ENCODE measurements around the gene PRMT5. TPM values are rescaled to one million over a fixed set of nuclear protein-coding genes. Genes with fewer than 3 reads are reported as not detected.

Gene PRMT5
- total RNA-seq, 2 experiments from 2014 or later, result 107 to 116 TPM

DNA sequence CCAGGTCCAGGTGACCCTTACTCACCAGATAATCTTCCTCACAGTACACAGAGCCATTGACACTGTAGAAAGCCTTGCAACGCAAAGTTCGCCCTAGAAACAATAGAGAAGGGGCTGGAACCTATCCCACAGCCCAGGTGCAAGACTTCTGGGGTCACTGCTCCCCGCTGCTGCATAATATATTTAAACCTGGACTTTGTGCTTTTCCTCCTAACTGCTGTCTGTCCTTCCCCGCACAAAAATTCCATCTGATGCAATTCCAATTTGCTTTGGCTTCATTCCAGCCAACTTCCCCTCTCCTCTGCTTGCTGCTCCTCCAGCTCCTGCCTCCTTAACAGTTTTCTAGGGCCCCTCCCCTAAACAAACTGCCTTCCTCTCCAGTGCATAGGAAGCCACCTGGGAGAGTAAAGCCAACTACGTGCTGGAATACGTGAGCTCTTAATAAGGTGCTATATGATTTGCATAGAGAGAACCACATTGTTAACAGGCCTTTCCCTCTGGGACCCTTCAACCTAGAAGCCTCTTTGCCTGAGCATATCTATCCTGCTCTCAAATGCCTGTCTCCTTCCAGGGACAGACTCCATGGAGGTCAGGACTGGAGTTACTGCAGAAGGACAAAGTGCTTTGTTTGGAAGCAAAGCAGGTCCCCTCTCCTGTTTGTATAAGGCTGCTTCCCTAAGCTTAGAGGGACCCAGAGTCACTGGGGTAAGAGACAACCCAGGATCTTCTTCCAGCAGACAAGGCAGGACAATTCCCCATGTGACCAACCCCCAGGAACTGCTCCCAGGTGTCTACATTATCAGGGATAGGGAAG, 47.7 kb upstream of the PRMT5 start:
- intact Hi-C loops (cut with micrococcal nuclease), result no loop called here
- no peaks in the 10 kb centered on the region for H3K27me3 Mint-ChIP-seq
- POLR2A ChIA-PET, result interaction anchor here (1.6 kb wide), 1 partner anchor 30 kb away, joined by 4 read pairs; no protein-coding TSS in a partner anchor
- H3K4me3 Mint-ChIP-seq, result no peak overlapping the region
- H3K9me3 Mint-ChIP-seq, result no peaks in the 10 kb centered on the region
- ATAC-seq (no peak), DNase-seq (no peak)
- no peaks in the 10 kb centered on the region for H3K36me3 Mint-ChIP-seq (ENCODE audit: low read depth)
- CTCF ChIA-PET, result interaction anchor here (0.5 to 12.5 kb wide), 9 partner anchors 10 to 100 kb away, joined by 3 to 201 read pairs (median 4); partner anchors contain the start of genes CDH24 and HAUS4
- TF ChIP-seq, protein P1, sequence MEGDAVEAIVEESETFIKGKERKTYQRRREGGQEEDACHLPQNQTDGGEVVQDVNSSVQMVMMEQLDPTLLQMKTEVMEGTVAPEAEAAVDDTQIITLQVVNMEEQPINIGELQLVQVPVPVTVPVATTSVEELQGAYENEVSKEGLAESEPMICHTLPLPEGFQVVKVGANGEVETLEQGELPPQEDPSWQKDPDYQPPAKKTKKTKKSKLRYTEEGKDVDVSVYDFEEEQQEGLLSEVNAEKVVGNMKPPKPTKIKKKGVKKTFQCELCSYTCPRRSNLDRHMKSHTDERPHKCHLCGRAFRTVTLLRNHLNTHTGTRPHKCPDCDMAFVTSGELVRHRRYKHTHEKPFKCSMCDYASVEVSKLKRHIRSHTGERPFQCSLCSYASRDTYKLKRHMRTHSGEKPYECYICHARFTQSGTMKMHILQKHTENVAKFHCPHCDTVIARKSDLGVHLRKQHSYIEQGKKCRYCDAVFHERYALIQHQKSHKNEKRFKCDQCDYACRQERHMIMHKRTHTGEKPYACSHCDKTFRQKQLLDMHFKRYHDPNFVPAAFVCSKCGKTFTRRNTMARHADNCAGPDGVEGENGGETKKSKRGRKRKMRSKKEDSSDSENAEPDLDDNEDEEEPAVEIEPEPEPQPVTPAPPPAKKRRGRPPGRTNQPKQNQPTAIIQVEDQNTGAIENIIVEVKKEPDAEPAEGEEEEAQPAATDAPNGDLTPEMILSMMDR (IDR thresholded peaks at IDR 0.05), result no peak
- H3K4me1 Mint-ChIP-seq (ENCODE audit: low read depth), result peaks cover 10% of the 10 kb centered on the region
- H3K27ac Mint-ChIP-seq, result no peak overlapping the region

DNA sequence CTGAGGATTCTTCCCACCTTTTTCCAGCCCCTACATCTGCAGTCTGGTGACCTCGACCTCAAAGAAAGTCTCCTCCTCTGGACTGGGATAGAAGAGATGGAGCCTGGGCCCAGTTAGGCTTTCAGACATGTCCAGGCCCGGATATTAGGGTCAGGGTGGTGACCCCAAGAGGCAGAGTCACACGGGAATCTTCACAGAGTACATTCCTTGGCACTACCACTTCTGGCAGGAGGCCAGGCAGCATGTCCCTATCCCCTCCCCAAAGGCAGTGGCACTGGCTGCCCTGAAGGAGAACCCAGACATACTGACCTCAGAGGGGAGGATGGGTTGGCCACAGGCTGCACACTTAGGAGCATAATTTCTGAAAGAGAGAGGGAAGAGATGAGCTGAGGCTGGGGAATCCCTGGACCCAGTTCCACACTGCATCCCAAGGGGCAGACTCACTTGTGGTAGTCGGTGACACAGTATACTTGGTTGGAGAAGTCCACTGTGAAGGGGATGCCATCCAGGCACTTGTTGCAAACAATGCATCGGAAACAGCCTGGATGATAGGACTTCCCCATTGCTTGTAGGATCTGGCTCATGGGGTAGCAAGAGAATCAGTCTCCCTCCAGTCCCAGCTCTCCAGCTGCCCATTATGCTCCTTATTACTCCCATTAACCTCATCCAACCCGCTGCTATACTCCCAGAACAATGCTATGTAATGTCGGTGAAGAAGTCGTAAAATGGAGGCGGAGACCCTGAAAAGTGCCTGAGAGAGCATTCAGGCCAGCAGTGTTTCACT, 45.5 kb upstream of the PRMT5 start:
- no peaks in the 10 kb centered on the region for H3K36me3 Mint-ChIP-seq (ENCODE audit: low read depth)
- no peaks in the 10 kb centered on the region for H3K27me3 Mint-ChIP-seq
- POLR2A ChIA-PET, result interaction anchor here (1.0 kb wide), 1 partner anchor 77 kb away, joined by 3 read pairs; no protein-coding TSS in a partner anchor
- DNase-seq (no peak), ATAC-seq (no peak)
- TF ChIP-seq, protein P1 (IDR thresholded peaks at IDR 0.05), result no peak
- H3K4me3 Mint-ChIP-seq, result no peak overlapping the region
- intact Hi-C loops (cut with micrococcal nuclease), result no loop called here
- H3K27ac Mint-ChIP-seq, result no peak overlapping the region
- H3K4me1 Mint-ChIP-seq (ENCODE audit: low read depth), result peaks cover 3% of the 10 kb centered on the region
- CTCF ChIA-PET, result interaction anchor here (0.7 to 12.5 kb wide), 7 partner anchors 9 to 120 kb away, joined by 3 to 209 read pairs (median 29); partner anchors contain the start of genes ACIN1, AJUBA, C14orf119 and CDH24
- no peaks in the 10 kb centered on the region for H3K9me3 Mint-ChIP-seq

DNA sequence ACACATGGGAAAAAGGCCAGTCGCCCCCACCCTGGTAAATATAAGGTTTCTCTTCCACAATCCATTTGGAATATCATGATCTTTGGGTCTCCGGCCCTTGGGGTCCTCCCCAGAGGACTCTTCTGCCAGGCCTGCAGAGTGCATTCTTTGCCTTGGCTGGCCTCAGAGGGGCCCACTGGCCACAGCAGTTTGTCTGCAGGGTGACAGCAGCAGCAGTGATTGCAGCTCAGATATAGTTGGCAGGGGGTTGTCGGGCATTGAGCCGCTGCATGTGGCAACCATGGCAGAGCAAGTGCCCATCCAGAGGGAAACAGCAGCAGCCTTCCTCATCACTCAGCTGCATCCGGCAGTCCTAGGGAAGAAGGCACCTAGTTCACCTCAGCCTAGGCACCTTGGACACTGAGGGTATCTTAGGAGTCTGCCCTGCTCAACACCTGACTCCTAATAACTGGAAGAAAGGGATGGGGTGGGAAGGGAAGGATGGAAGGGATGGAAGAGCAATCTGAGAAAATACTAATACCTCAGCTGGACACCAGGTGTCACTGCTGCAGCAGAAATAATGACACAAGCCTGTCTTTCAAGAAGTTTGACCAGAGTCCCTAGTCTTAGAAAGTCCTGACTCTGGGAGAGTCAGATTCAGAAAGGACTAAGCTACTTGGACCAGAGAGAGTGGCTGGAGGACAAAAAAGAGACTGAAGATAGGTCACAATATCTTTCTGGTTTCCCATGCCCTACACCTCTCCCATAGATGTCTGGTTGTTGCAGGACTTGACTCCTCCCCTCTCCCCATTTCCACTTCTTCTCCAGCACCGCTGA, 44.2 kb upstream of the PRMT5 start:
- ATAC-seq (peak; percentile 69), DNase-seq (peak; percentile 56)
- Mint-ChIP-seq H3K36me3 (ENCODE audit: low read depth) (no peaks in the 10 kb centered on the region), H3K27ac (no peak overlapping the region), H3K9me3 (no peaks in the 10 kb centered on the region), H3K4me1 (ENCODE audit: low read depth) (no peaks in the 10 kb centered on the region), H3K27me3 (no peaks in the 10 kb centered on the region), H3K4me3 (no peak overlapping the region)
- intact Hi-C loops (cut with micrococcal nuclease), result no loop called here
- CTCF ChIA-PET, result interaction anchor here (0.8 to 12.5 kb wide), 30 partner anchors 10 to 121 kb away, joined by 3 to 209 read pairs (median 5); partner anchors contain the start of genes ACIN1, AJUBA, C14orf119 and CDH24
- TF ChIP-seq, protein P1 (IDR thresholded peaks at IDR 0.05), result peak; percentile 80
- POLR2A ChIA-PET, result interaction anchor here (0.9 to 1.6 kb wide), 4 partner anchors 8 to 86 kb away, joined by 3 to 6 read pairs (median 4); partner anchors contain the start of gene AJUBA

DNA sequence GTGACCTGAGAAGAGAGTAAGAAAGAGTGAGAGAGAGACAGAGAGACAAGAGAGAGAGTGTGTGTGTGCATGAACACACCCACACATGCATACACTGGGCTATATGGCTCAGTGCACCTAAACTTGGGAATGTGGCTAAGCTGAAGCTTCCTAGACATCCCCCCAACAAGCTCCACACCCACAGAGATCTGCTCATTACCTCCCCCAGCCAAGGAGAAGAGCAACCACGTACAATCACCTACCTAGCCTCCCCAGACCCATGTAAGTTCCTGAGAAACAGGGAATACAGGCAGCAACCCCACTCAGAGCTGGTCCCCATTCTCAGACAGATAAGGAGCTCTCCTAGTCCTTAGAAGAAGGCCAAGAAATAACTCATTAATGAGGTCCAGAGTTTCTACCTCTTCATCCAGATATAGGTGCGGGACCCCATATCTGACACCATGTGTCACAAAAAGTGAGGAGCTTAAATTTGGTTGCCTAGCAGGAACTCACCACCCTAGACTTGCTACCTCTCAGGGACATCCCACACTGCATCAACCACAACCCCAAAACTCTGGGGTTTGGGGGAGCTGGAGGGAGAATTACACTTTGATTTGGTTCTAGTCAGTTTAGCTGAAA, 43.2 kb upstream of the PRMT5 start:
- intact Hi-C loops (cut with micrococcal nuclease), result no loop called here
- DNase-seq (no peak), ATAC-seq (no peak)
- POLR2A ChIA-PET, result interaction anchor here (0.9 to 1.6 kb wide), 5 partner anchors 11 to 87 kb away, joined by 3 to 6 read pairs (median 5); partner anchors contain the start of gene PRMT5
- Mint-ChIP-seq H3K27ac (no peak overlapping the region), H3K36me3 (ENCODE audit: low read depth) (no peaks in the 10 kb centered on the region), H3K27me3 (no peaks in the 10 kb centered on the region), H3K4me1 (ENCODE audit: low read depth) (no peaks in the 10 kb centered on the region), H3K9me3 (no peaks in the 10 kb centered on the region), H3K4me3 (no peak overlapping the region)
- CTCF ChIA-PET, result interaction anchor here (0.7 to 12.5 kb wide), 28 partner anchors 9 to 402 kb away, joined by 3 to 209 read pairs (median 6); partner anchors contain the start of genes AJUBA, CDH24, DAD1 and HAUS4
- TF ChIP-seq, protein P1 (IDR thresholded peaks at IDR 0.05), result no peak

Data from activated CD8-positive, alpha-beta T cell treated with anti-CD3 and anti-CD28 coated beads for 36 hours (primary cell).